Spinal cord (tissue), 10 donors: ENCODE data around the gene FHOD3. TPM values are rescaled to one million over a fixed set of nuclear protein-coding genes. Genes with fewer than 3 reads are reported as not detected.

ENCODE experiments used
- DNase-seq, 6 donors: peaks; one replicate each; pipeline versions ENCODE4 v3.0.0 to v3.0.0-alpha.2; 2013 to 2015; ENCODE audit warnings: low spot score in 6 of 6, low read depth in 4 of 6
- H3K27ac ChIP-seq: one replicate; pipeline ENCODE4 v1.5.1; 2013; ENCODE audit warnings: low read depth, low read length, control low read depth
- H3K27me3 ChIP-seq: one replicate; pipeline ENCODE4 v1.6.1; 2013; ENCODE audit warnings: low read length; ENCODE audit not compliant: control insufficient read depth, insufficient read depth
- H3K36me3 ChIP-seq: one replicate; pipeline ENCODE4 v1.6.1; 2013; ENCODE audit warnings: low read length; ENCODE audit not compliant: control insufficient read depth, insufficient read depth
- H3K4me1 ChIP-seq: one replicate; pipeline ENCODE4 v1.6.1; 2013; ENCODE audit warnings: low read length; ENCODE audit not compliant: control insufficient read depth, insufficient read depth
- H3K4me3 ChIP-seq: one replicate; pipeline ENCODE4 v1.5.1; 2013; ENCODE audit warnings: low read depth, low read length, control low read depth
- H3K9me3 ChIP-seq: one replicate; pipeline ENCODE4 v1.6.1; 2013; ENCODE audit warnings: low read length; ENCODE audit not compliant: control insufficient read depth, insufficient read depth
- WGBS: methylation state at CpG from one replicate; pipeline ENCODE4 v1.1.5; 2013; ENCODE audit warnings: missing lambda C conversion rate; ENCODE audit not compliant: insufficient coverage; 5-methylcytosine and 5-hydroxymethylcytosine counted together
- polyA plus RNA-seq, 2 donors: library from polyadenylated mRNA; unstranded; fragments of 120-200 nt; gene quantifications; one replicate each; pipeline ENCODE4 v1.2.1, GENCODE V29; 2013; ENCODE audit not compliant: insufficient read length in 2 of 2
- total RNA-seq, 2 donors: library from RNA; depleted of rRNA in 1 of 2; stranded (reverse); fragments of 120-200 nt in 1 of 2; fragments of >200 nt in 1 of 2; gene quantifications; one replicate each; pipeline versions ENCODE4 v1.2.3 to v1.2.4, GENCODE V29; 2013 to 2014
- donor health status: healthy.

Gene FHOD3
- total and polyA plus RNA-seq, 4 donors = 30.0 to 53.4 (median 52.1) TPM

GRCh38 chr18:36737316-36737715 lies 439.8 kb downstream of the FHOD3 start:
- Histone ChIP-seq H3K27me3 (no peaks in the 10 kb centered on the region), H3K9me3 (peaks cover 2% of the 10 kb centered on the region), H3K4me3 (no peak overlapping the region), H3K4me1 (peaks cover 4% of the 10 kb centered on the region), H3K36me3 (peaks cover 16% of the 10 kb centered on the region), H3K27ac (no peak overlapping the region)
- no CpG with 5 or more reads among the region's 3 CpGs for WGBS
- no peak for DNase-seq

GRCh38 chr18:36744261-36744876 lies 446.9 kb downstream of the FHOD3 start:
- Histone ChIP-seq H3K27ac (no peak overlapping the region), H3K4me3 (no peak overlapping the region), H3K9me3 (no peaks in the 10 kb centered on the region), H3K4me1 (no peaks in the 10 kb centered on the region), H3K36me3 (peaks cover 33% of the 10 kb centered on the region), H3K27me3 (no peaks in the 10 kb centered on the region)
- 97% methylated on average over 3 of the region's 6 CpGs for WGBS
- no peak for DNase-seq

GRCh38 chr18:36745219-36745975 lies 447.9 kb downstream of the FHOD3 start:
- H3K4me1 ChIP-seq = no peaks in the 10 kb centered on the region
- H3K36me3 ChIP-seq = peaks cover 33% of the 10 kb centered on the region
- H3K4me3 ChIP-seq = no peak overlapping the region
- no peaks in the 10 kb centered on the region for H3K9me3 ChIP-seq
- no peak for DNase-seq
- no peaks in the 10 kb centered on the region for H3K27me3 ChIP-seq
- WGBS = 93% methylated on average over 25 of the region's 25 CpGs
- no peak overlapping the region for H3K27ac ChIP-seq

- WGBS = 100% methylated on average over 1 of the region's 3 CpGs
- Histone ChIP-seq H3K27me3 (no peaks in the 10 kb centered on the region), H3K36me3 (no peaks in the 10 kb centered on the region), H3K9me3 (no peaks in the 10 kb centered on the region), H3K27ac (no peak overlapping the region), H3K4me3 (no peak overlapping the region), H3K4me1 (no peaks in the 10 kb centered on the region)
- no peak for DNase-seq
Observed at GRCh38 chr18:36752929-36753865, 455.7 kb downstream of the FHOD3 start.

- Histone ChIP-seq H3K4me3 (no peak overlapping the region), H3K27me3 (no peaks in the 10 kb centered on the region), H3K27ac (no peak overlapping the region), H3K36me3 (peaks cover 12% of the 10 kb centered on the region), H3K9me3 (no peaks in the 10 kb centered on the region), H3K4me1 (no peaks in the 10 kb centered on the region)
- DNase-seq = peak in 1 of 6 donors; percentile 46
- 85% methylated on average over 2 of the region's 4 CpGs for WGBS
Observed at GRCh38 chr18:36756242-36756641, 458.7 kb downstream of the FHOD3 start.

- H3K4me1 ChIP-seq = no peaks in the 10 kb centered on the region
- H3K36me3 ChIP-seq = peaks cover 19% of the 10 kb centered on the region
- H3K4me3 ChIP-seq = no peak overlapping the region
- DNase-seq = peak; percentile 38 to 91 (median 55)
- no peaks in the 10 kb centered on the region for H3K9me3 ChIP-seq
- no CpG with 5 or more reads among the region's 1 CpG for WGBS
- no peaks in the 10 kb centered on the region for H3K27me3 ChIP-seq
- H3K27ac ChIP-seq = no peak overlapping the region
Observed at GRCh38 chr18:36757081-36757480, 459.6 kb downstream of the FHOD3 start.

- DNase-seq = no peak
Observed at GRCh38 chr18:36757991-36758390, 460.5 kb downstream of the FHOD3 start.

GRCh38 chr18:36758623-36759022 lies 461.1 kb downstream of the FHOD3 start:
- WGBS = 93% methylated on average over 10 of the region's 10 CpGs
- no peaks in the 10 kb centered on the region for H3K27me3 ChIP-seq
- DNase-seq = no peak
- H3K4me3 ChIP-seq = no peak overlapping the region
- H3K4me1 ChIP-seq = no peaks in the 10 kb centered on the region
- peaks cover 22% of the 10 kb centered on the region for H3K36me3 ChIP-seq
- H3K9me3 ChIP-seq = no peaks in the 10 kb centered on the region
- H3K27ac ChIP-seq = no peak overlapping the region

More at GRCh38 chr18:36757991-36758390, 460.5 kb downstream of the FHOD3 start:
- no peak overlapping the region for H3K27ac ChIP-seq
- H3K36me3 ChIP-seq = peaks cover 22% of the 10 kb centered on the region
- H3K27me3 ChIP-seq = no peaks in the 10 kb centered on the region
- no peaks in the 10 kb centered on the region for H3K9me3 ChIP-seq
- H3K4me3 ChIP-seq = no peak overlapping the region
- no CpG with 5 or more reads among the region's 3 CpGs for WGBS
- H3K4me1 ChIP-seq = no peaks in the 10 kb centered on the region

- H3K36me3 ChIP-seq = peaks cover 22% of the 10 kb centered on the region
- H3K4me3 ChIP-seq = no peak overlapping the region
- no peak for DNase-seq
- 55% methylated on average over 6 of the region's 6 CpGs for WGBS
- H3K27me3 ChIP-seq = no peaks in the 10 kb centered on the region
- no peaks in the 10 kb centered on the region for H3K4me1 ChIP-seq
- H3K27ac ChIP-seq = no peak overlapping the region
- H3K9me3 ChIP-seq = no peaks in the 10 kb centered on the region
Observed at GRCh38 chr18:36759167-36759776, 461.8 kb downstream of the FHOD3 start.
